PC-3 (cell line): ENCODE measurements around the gene CLTCL1. TPM values are rescaled to one million over a fixed set of nuclear protein-coding genes. Genes with fewer than 3 reads are reported as not detected.
"Not testable (repeated sequence)": the region's sequence is repeated elsewhere in the genome, so short reads cannot be mapped to it uniquely, and the experiment has no call there.

ENCODE experiments used
- ATAC-seq: fragments of 200-7000 bp; cut with Tn5 transposase; 2 replicates; pipeline ENCODE4 v1.9.1; 2020; ENCODE audit warnings: mild to moderate bottlenecking, moderate library complexity
- BruUV-seq: library from RNA; stranded (reverse); fragments of 400-500 nt; replicated peaks from 2 replicates; lab custom pipeline; 2021; lab: Mats Ljungman, UMichigan
- CTCF ChIA-PET: fragments of 300-600 bp; sonication (Branson Sonifier 250); formaldehyde crosslinking; loops from one replicate; lab custom pipeline; 2022; ENCODE audit warnings: antibody characterized with exemption; lab: Charles Lee
- POLR2A ChIA-PET: fragments of 300-600 bp; sonication (Branson Sonifier 250); formaldehyde crosslinking; loops from one replicate; lab custom pipeline; 2022; ENCODE audit warnings: antibody characterized with exemption; ENCODE audit not compliant: unreplicated experiment; lab: Charles Lee
- DNase-seq: peaks from one replicate; pipeline ENCODE4 v3.0.0-alpha.2; 2015
- H2AFZ ChIP-seq: fragments of 300-600 bp; sonication (generic); 2 replicates; pipeline ENCODE4 v1.6.0; 2016; ENCODE audit warnings: antibody characterized with exemption, low read length
- H3F3A ChIP-seq: fragments of 300-600 bp; sonication (generic); one replicate; pipeline ENCODE4 v1.6.0; 2017; ENCODE audit warnings: antibody characterized with exemption, low read length, control low read depth, mild to moderate bottlenecking; ENCODE audit not compliant: unreplicated experiment
- H3K27ac ChIP-seq: fragments of 300-600 bp; sonication (generic); 2 replicates; pipeline ENCODE4 v1.5.1; 2016; ENCODE audit warnings: mild to moderate bottlenecking, low read length
- H3K27me3 ChIP-seq: fragments of 300-600 bp; sonication (generic); 2 replicates; pipeline ENCODE4 v1.6.1; 2016; ENCODE audit warnings: low read length, mixed read lengths
- H3K36me3 ChIP-seq: fragments of 300-600 bp; sonication (generic); 2 replicates; pipeline ENCODE4 v1.6.1; 2016; ENCODE audit warnings: low read depth, mixed run types, low read length, mixed read lengths
- H3K4me1 ChIP-seq: fragments of 300-600 bp; sonication (generic); 2 replicates; pipeline ENCODE4 v1.5.1; 2016; ENCODE audit warnings: low read length; ENCODE audit not compliant: insufficient read depth
- H3K4me2 ChIP-seq: fragments of 300-600 bp; sonication (generic); 2 replicates; pipeline ENCODE4 v1.6.0; 2016; ENCODE audit warnings: low read length
- H3K4me3 ChIP-seq: fragments of 300-600 bp; sonication (generic); 2 replicates; pipeline ENCODE4 v1.5.1; 2016; ENCODE audit warnings: mild to moderate bottlenecking, low read length, mixed read lengths
- H3K79me2 ChIP-seq: fragments of 300-600 bp; sonication (generic); 2 replicates; pipeline ENCODE4 v1.6.1; 2017; ENCODE audit warnings: low read length, mixed read lengths
- H3K9ac ChIP-seq: fragments of 300-600 bp; sonication (generic); 2 replicates; pipeline ENCODE4 v1.6.0; 2016; ENCODE audit warnings: mild to moderate bottlenecking, low read length
- H3K9me2 ChIP-seq: fragments of 300-600 bp; sonication (generic); replicated peaks from 2 replicates; pipeline ENCODE4 v1.6.1; 2016; ENCODE audit warnings: mixed run types, low read length, mixed read lengths
- H3K9me3 ChIP-seq: fragments of 300-600 bp; sonication (generic); 2 replicates; pipeline ENCODE4 v1.6.1; 2016; ENCODE audit warnings: low read length, mixed read lengths
- H4K20me1 ChIP-seq: fragments of 300-600 bp; sonication (generic); 2 replicates; pipeline ENCODE4 v1.6.1; 2016; ENCODE audit warnings: low read length, mixed read lengths
- CTCF ChIP-seq: fragments of 300-600 bp; sonication (generic); conservative IDR thresholded peaks from 2 replicates; pipeline ENCODE4 v1.5.1; 2017; ENCODE audit warnings: antibody characterized with exemption, low read depth, mild to moderate bottlenecking, low read length
- EZH2 ChIP-seq: fragments of 300-600 bp; sonication (generic); IDR thresholded peaks from one replicate; pipeline ENCODE4 v1.6.1; 2017; ENCODE audit warnings: antibody characterized with exemption, mild to moderate bottlenecking, low read length; ENCODE audit not compliant: unreplicated experiment
- EZH2phosphoT487 ChIP-seq: fragments of 300-600 bp; sonication (generic); IDR thresholded peaks from 2 replicates; pipeline ENCODE4 v1.6.1; 2018; ENCODE audit warnings: mild to moderate bottlenecking, antibody characterized with exemption, low read length, borderline replicate concordance
- intact Hi-C: fragments of 100-400 bp; cut with micrococcal nuclease; formaldehyde crosslinking; loops from 2 replicates; pipeline ENCODE4 v1.9.0; 2023
- total RNA-seq: library from RNA; depleted of rRNA; stranded (reverse); fragments of >200 nt; gene quantifications from 2 replicates; pipeline ENCODE4 v1.2.3, GENCODE V29; 2014

CLTCL1 gene
- total RNA-seq, 1 experiment from 2014 or later: 5.5 TPM

GRCh38 chr22:19319281-19319680 is 27.8 kb upstream of the CLTCL1 start:
- Histone ChIP-seq H3K27me3 (no peaks in the 10 kb centered on the region), H3K27ac (no peak overlapping the region), H3K36me3 (no peaks in the 10 kb centered on the region), H3K4me2 (no peak overlapping the region), H3K4me1 (no peaks in the 10 kb centered on the region), H3K4me3 (no peak overlapping the region), H3K9me3 (no peaks in the 10 kb centered on the region; the same call in 1 of the 2 replicates), H3F3A (no peaks in the 10 kb centered on the region), H4K20me1 (no peaks in the 10 kb centered on the region), H2AFZ (no peak overlapping the region), H3K79me2 (no peaks in the 10 kb centered on the region), H3K9me2 (no peaks in the 10 kb centered on the region), H3K9ac (no peak overlapping the region)
- TF ChIP-seq EZH2phosphoT487: no peak
- TF ChIP-seq EZH2: no peak
- TF ChIP-seq CTCF: no peak
- DNase-seq (no peak), ATAC-seq (no peak)
- ChIA-PET POLR2A (no interaction called here), CTCF (no interaction called here)
- intact Hi-C loops: no loop called here
- BruUV-seq: no TSS peak

DNA sequence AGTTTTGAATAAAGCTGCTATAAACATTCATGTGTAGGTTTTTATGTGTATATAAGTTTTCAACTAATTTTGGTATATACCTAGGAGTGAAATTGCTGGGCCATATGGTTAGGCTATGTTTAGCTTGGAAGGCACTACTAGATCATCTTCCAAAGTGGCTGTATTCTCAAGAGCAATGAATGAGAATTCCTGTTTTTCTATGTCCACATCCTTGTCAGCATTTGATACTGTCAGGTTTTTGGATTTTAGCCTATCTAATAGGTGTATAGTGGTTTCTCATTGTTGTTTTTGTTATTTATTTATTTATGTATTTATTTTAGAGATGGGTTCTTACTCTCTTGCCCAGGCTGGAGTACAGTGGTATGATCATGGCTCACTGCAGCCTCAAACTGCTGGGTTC is 26.3 kb upstream of the CLTCL1 start:
- no peak for TF ChIP-seq EZH2phosphoT487
- TF ChIP-seq CTCF: no peak
- no peak for TF ChIP-seq EZH2
- no peaks in the 10 kb centered on the region for H3F3A ChIP-seq
- H2AFZ ChIP-seq: no peak overlapping the region
- DNase-seq (no peak), ATAC-seq (no peak)
- no peaks in the 10 kb centered on the region for H3K36me3 ChIP-seq
- no peaks in the 10 kb centered on the region for H3K4me1 ChIP-seq
- no peaks in the 10 kb centered on the region; the same call in 1 of the 2 replicates for H3K9me3 ChIP-seq
- no peak overlapping the region for H3K9ac ChIP-seq
- H3K4me2 ChIP-seq: no peak overlapping the region
- H3K27ac ChIP-seq: no peak overlapping the region
- intact Hi-C loops: no loop called here
- no peaks in the 10 kb centered on the region for H4K20me1 ChIP-seq
- no peaks in the 10 kb centered on the region for H3K27me3 ChIP-seq
- CTCF ChIA-PET: interaction anchor here (0.7 kb wide), 1 partner anchor 27 kb away, joined by 6 read pairs; the partner anchor contains the start of gene CLTCL1
- H3K79me2 ChIP-seq: no peaks in the 10 kb centered on the region
- BruUV-seq: no TSS peak
- no peaks in the 10 kb centered on the region for H3K9me2 ChIP-seq
- POLR2A ChIA-PET: no interaction called here
- H3K4me3 ChIP-seq: no peak overlapping the region

- no peak overlapping the region for H3K27ac ChIP-seq
- no peaks in the 10 kb centered on the region for H3K9me3 ChIP-seq
- H3K79me2 ChIP-seq: no peaks in the 10 kb centered on the region
- TF ChIP-seq EZH2: no peak
- no peak for TF ChIP-seq CTCF
- no peak for TF ChIP-seq EZH2phosphoT487
- H3K4me1 ChIP-seq: no peaks in the 10 kb centered on the region
- intact Hi-C loops: no loop called here
- no peak overlapping the region for H2AFZ ChIP-seq
- CTCF ChIA-PET: no interaction called here
- H3K4me3 ChIP-seq: no peak overlapping the region
- H3K36me3 ChIP-seq: no peaks in the 10 kb centered on the region
- H3K9me2 ChIP-seq: no peaks in the 10 kb centered on the region
- POLR2A ChIA-PET: no interaction called here
- H4K20me1 ChIP-seq: no peaks in the 10 kb centered on the region
- no peaks in the 10 kb centered on the region for H3K27me3 ChIP-seq
- no peak for DNase-seq
- no TSS peak for BruUV-seq
- no peaks in the 10 kb centered on the region for H3F3A ChIP-seq
- no peak for ATAC-seq
- no peak overlapping the region for H3K9ac ChIP-seq
- H3K4me2 ChIP-seq: no peak overlapping the region
Measured at GRCh38 chr22:19307872-19308271, 16.4 kb upstream of the CLTCL1 start.

DNA sequence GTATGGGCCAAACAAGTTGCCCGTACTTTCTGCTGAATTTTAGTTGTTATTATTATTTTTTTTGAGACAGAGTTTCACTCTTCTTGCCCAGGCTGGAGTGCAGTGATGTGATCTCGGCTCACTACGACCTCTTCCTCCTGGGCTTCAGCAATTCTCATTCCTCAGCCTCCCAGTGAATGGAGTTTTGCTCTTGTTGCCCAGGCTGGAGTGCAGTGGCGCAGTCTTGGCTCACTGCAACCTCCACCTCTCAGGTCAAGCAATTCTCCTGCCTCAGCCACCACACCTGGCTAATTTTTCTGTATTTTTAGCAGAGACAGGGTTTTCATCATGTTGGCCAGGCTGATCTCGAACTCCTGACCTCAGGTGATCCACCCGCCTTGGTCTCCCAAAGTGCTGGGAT is 15.0 kb upstream of the CLTCL1 start:
- H2AFZ ChIP-seq, H3K4me2 ChIP-seq, H3K36me3 ChIP-seq, H3K27ac ChIP-seq, H3K79me2 ChIP-seq, intact Hi-C loops, H3F3A ChIP-seq, H3K9me2 ChIP-seq, H3K4me1 ChIP-seq, H3K9ac ChIP-seq, BruUV-seq, ATAC-seq, CTCF ChIA-PET, H3K27me3 ChIP-seq, H3K9me3 ChIP-seq, H3K4me3 ChIP-seq, H4K20me1 ChIP-seq, DNase-seq: not testable (repeated sequence)
- POLR2A ChIA-PET: interaction anchor here (0.7 kb wide), 1 partner anchor 191 kb away, joined by 6 read pairs; no protein-coding TSS in a partner anchor
